CD14-positive monocyte (primary cell): Measurements from ENCODE around the gene CCDC92B. TPM values are rescaled to one million over a fixed set of nuclear protein-coding genes. Genes with fewer than 3 reads are reported as not detected.

ENCODE experiments used
- DNase-seq, 3 donors: peaks; one replicate each; pipeline ENCODE4 v3.0.0-alpha.2; 2011 to 2022
- H2AFZ ChIP-seq: 2 replicates; pipeline ENCODE4 v1.6.0; 2012; ENCODE audit warnings: mild to moderate bottlenecking, low read depth, low read length, inconsistent platforms; ENCODE audit not compliant: insufficient read depth, poor library complexity, severe bottlenecking
- H3K27ac ChIP-seq, 2 donors: 1 replicate in 1 of 2; 2 replicates in 1 of 2; pipeline ENCODE4 v1.5.1; 2012 to 2013; ENCODE audit warnings: low read length in 2 of 2, control low read depth in 1 of 2, inconsistent platforms in 1 of 2, low read depth in 1 of 2, mild to moderate bottlenecking in 1 of 2
- H3K27me3 ChIP-seq, 2 donors: one replicate each; pipeline versions ENCODE4 v1.6.0 to v1.6.1; 2011 to 2013; ENCODE audit warnings: low read length in 2 of 2; ENCODE audit not compliant: control insufficient read depth in 2 of 2, insufficient read depth in 2 of 2
- H3K36me3 ChIP-seq, 2 donors: replicated peaks in 1 of 2; 1 replicate in 1 of 2; 2 replicates in 1 of 2; pipeline versions ENCODE4 v1.5.1 to v1.6.1; 2012 to 2013; ENCODE audit warnings: low read length in 2 of 2, control low read depth in 1 of 2, inconsistent platforms in 1 of 2, mild to moderate bottlenecking in 1 of 2; ENCODE audit not compliant: insufficient read depth in 2 of 2, control insufficient read depth in 1 of 2
- H3K4me1 ChIP-seq, 2 donors: 1 replicate in 1 of 2; 2 replicates in 1 of 2; pipeline versions ENCODE4 v1.5.1 to v1.6.1; 2012 to 2013; ENCODE audit warnings: low read length in 2 of 2, control low read depth in 1 of 2, inconsistent platforms in 1 of 2, mild to moderate bottlenecking in 1 of 2, moderate library complexity in 1 of 2; ENCODE audit not compliant: insufficient read depth in 2 of 2, control insufficient read depth in 1 of 2
- H3K4me2 ChIP-seq: replicated peaks from 2 replicates; pipeline ENCODE3; 2012; ENCODE audit warnings: low read length, moderate library complexity, mild to moderate bottlenecking; ENCODE audit not compliant: poor library complexity, severe bottlenecking; ENCODE audit errors: extremely low read depth
- H3K4me3 ChIP-seq, 3 experiments: fragments of 200-600 bp in 1 of 3; sonication (generic) in 1 of 3; replicated peaks in 1 of 3; 1 replicate in 2 of 3; 2 replicates in 1 of 3; pipeline ENCODE4 v1.5.1; 2011 to 2013; ENCODE audit warnings: low read length in 3 of 3, mild to moderate bottlenecking in 3 of 3, control low read depth in 2 of 3, low read depth in 2 of 3, inconsistent platforms in 1 of 3, moderate library complexity in 1 of 3
- H3K79me2 ChIP-seq: 2 replicates; pipeline ENCODE4 v1.6.0; 2012; ENCODE audit warnings: mild to moderate bottlenecking, control low read depth, inconsistent platforms, low read length, moderate library complexity; ENCODE audit not compliant: insufficient read depth
- H3K9ac ChIP-seq: 2 replicates; pipeline ENCODE4 v1.6.0; 2017; ENCODE audit warnings: low read length, mild to moderate bottlenecking; ENCODE audit not compliant: insufficient read depth, poor library complexity, severe bottlenecking
- H3K9me3 ChIP-seq, 2 donors: replicated peaks in 1 of 2; 1 replicate in 1 of 2; 2 replicates in 1 of 2; pipeline versions ENCODE4 v1.5.1 to v1.6.1; 2012 to 2013; ENCODE audit warnings: low read length in 2 of 2, control low read depth in 1 of 2; ENCODE audit not compliant: control insufficient read depth in 1 of 2, insufficient read depth in 1 of 2
- H4K20me1 ChIP-seq: 2 replicates; pipeline ENCODE4 v1.6.0; 2012; ENCODE audit warnings: mild to moderate bottlenecking, low read length, control low read depth, moderate library complexity; ENCODE audit not compliant: insufficient read depth
- H3K27ac Mint-ChIP-seq, 7 donors: one replicate each; pipeline ENCODE4 v1.8.0; 2020; ENCODE audit warnings: mild to moderate bottlenecking in 7 of 7, mixed read lengths in 7 of 7, moderate library complexity in 6 of 7, inconsistent platforms in 2 of 7
- H3K27me3 Mint-ChIP-seq, 3 donors: one replicate each; pipeline ENCODE4 v1.8.0; 2021 to 2022; ENCODE audit warnings: low read depth in 3 of 3, mild to moderate bottlenecking in 3 of 3, mixed read lengths in 3 of 3, moderate library complexity in 3 of 3, inconsistent platforms in 1 of 3
- H3K36me3 Mint-ChIP-seq, 2 donors: one replicate each; pipeline ENCODE4 v1.8.0; 2020; ENCODE audit warnings: mixed read lengths in 2 of 2, inconsistent platforms in 1 of 2, mild to moderate bottlenecking in 1 of 2
- H3K4me1 Mint-ChIP-seq: one replicate; pipeline ENCODE4 v1.8.0; 2020; ENCODE audit warnings: mild to moderate bottlenecking, mixed read lengths
- H3K4me3 Mint-ChIP-seq, 2 donors: one replicate each; pipeline ENCODE4 v1.8.0; 2020; ENCODE audit warnings: mild to moderate bottlenecking in 2 of 2, mixed read lengths in 2 of 2, moderate library complexity in 1 of 2
- H3K9me3 Mint-ChIP-seq, 7 donors: one replicate each; pipeline ENCODE4 v1.8.0; 2020 to 2022; ENCODE audit warnings: mixed read lengths in 7 of 7, mild to moderate bottlenecking in 6 of 7, moderate library complexity in 6 of 7, inconsistent platforms in 2 of 7
- CTCF ChIP-seq: fragments of 200-600 bp; IDR thresholded peaks from one replicate; pipeline ENCODE4 v1.8.0; 2022; ENCODE audit warnings: antibody characterized with exemption, mild to moderate bottlenecking
- WGBS: methylation state at CpG from one replicate; pipeline ENCODE4 v1.1.5; 2013; ENCODE audit warnings: missing lambda C conversion rate; ENCODE audit not compliant: insufficient coverage; 5-methylcytosine and 5-hydroxymethylcytosine counted together
- intact Hi-C, 2 donors: fragments of 100-400 bp; cut with micrococcal nuclease; formaldehyde crosslinking; loops; one replicate each; pipeline versions ENCODE4 v1.15.0 to v1.15.1; 2023
- polyA plus RNA-seq, 3 donors: library from polyadenylated mRNA; depleted of rRNA in 1 of 3; unstranded in 2 of 3; stranded (reverse) in 1 of 3; fragments of 300-500 nt in 2 of 3; fragments of >200 nt in 1 of 3; fragmentation: Illumina TruSeq in 2 of 3; gene quantifications; 1 replicate in 2 of 3; 2 replicates in 1 of 3; pipeline ENCODE4 v1.2.3, GENCODE V29; 2012 to 2021

CCDC92B gene
- polyA plus RNA-seq, 3 donors: not detected

DNA sequence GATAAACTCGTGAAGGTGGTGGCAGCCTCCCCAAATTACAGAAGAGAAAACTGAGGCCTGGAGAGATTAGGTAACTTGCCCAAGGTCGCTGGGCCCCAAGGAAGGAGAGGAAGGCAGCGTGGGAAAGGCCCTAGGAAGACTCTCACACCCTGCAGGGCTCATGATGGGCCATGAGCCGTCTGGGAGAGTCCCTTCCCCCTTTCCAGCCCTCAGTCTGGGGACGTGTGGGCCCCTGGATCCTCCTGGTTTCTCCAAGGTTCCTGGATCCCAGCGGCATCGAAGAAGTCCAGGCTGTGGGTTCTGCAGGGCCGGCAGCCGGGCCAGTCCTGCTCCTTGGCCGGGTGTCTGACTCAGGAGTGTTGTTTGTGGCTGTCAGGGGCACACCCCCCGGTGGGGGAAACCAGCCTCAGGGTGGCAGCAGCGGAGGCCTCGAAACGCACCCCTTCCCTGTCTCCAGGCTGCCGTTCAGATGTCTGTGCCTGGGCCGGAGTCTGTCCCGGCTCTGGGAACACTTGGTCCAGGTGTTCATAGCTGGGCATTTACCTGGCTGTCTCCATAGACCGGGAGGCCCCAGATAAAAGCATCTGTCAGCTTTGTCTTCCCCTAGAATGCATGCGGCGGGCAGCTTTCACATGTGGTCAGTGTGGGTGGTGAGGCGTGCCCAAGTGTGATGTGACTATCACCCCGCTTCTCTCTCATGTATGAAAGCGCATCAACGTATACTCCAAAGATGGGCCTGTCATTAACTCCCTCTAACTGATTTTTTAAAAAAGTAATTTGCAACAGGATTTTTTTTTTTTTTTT, 43.1 kb upstream of the CCDC92B start:
- WGBS: 10% methylated on average over 17 of the region's 24 CpGs
- Mint-ChIP-seq H3K4me3 (peak overlapping the region; percentile 41 to 92), H3K9me3 (no peaks in the 10 kb centered on the region), H3K27me3 (no peaks in the 10 kb centered on the region), H3K4me1 (peaks cover 86% of the 10 kb centered on the region), H3K27ac (peak overlapping the region; percentile 93 to 99 (median 97)), H3K36me3 (peaks cover 0 to 2% of the 10 kb centered on the region in 2 donors)
- Histone ChIP-seq H3K27me3 (no peaks in the 10 kb centered on the region), H3K9ac (peak overlapping the region; percentile 43), H2AFZ (peak overlapping the region; percentile 58), H3K36me3 (no peaks in the 10 kb centered on the region), H3K9me3 (no peaks in the 10 kb centered on the region), H3K4me3 (peak overlapping the region in 1 of 3 experiments; percentile 69), H4K20me1 (peaks cover 10% of the 10 kb centered on the region), H3K79me2 (peaks cover 52% of the 10 kb centered on the region), H3K4me1 (peaks cover 77 to 85% of the 10 kb centered on the region in 2 donors), H3K4me2 (peak overlapping the region; percentile 52), H3K27ac (peak overlapping the region; percentile 85 to 95)
- intact Hi-C loops: loop anchor here in 1 of 2 donors (10.0 kb wide), 2 partner anchors 62 to 212 kb away; no protein-coding TSS in a partner anchor
- DNase-seq: peak; percentile 38 to 75 (median 43)
- TF ChIP-seq CTCF: no peak

GRCh38 chr17:2789700-2790099, 40.2 kb upstream of the CCDC92B start:
- no peaks in the 10 kb centered on the region for H3K27me3 ChIP-seq
- Mint-ChIP-seq H3K27me3 (no peaks in the 10 kb centered on the region), H3K4me3 (no peak overlapping the region), H3K9me3 (no peaks in the 10 kb centered on the region), H3K4me1 (peaks cover 66% of the 10 kb centered on the region), H3K27ac (peak overlapping the region in 4 of 7 donors; percentile 45 to 97 (median 62)), H3K36me3 (no peaks in the 10 kb centered on the region)
- no peak overlapping the region for H2AFZ ChIP-seq
- intact Hi-C loops: loop anchor here (5.0 to 10.0 kb wide), 5 partner anchors 38 to 215 kb away; no protein-coding TSS in a partner anchor
- DNase-seq: no peak
- H3K4me2 ChIP-seq: no peak overlapping the region
- no peak overlapping the region for H3K4me3 ChIP-seq
- TF ChIP-seq CTCF: no peak
- 0% methylated on average over 1 of the region's 3 CpGs for WGBS
- H3K9me3 ChIP-seq: no peaks in the 10 kb centered on the region
- no peaks in the 10 kb centered on the region for H3K36me3 ChIP-seq
- H3K9ac ChIP-seq: no peak overlapping the region
- peaks cover 68 to 78% of the 10 kb centered on the region in 2 donors for H3K4me1 ChIP-seq
- H3K79me2 ChIP-seq: peaks cover 23% of the 10 kb centered on the region
- no peak overlapping the region for H3K27ac ChIP-seq
- H4K20me1 ChIP-seq: no peaks in the 10 kb centered on the region
